CD14-positive monocyte (primary cell): ENCODE data around the gene CUEDC1. TPM values are rescaled to one million over a fixed set of nuclear protein-coding genes. Genes with fewer than 3 reads are reported as not detected.

Source experiments
- DNase-seq, 3 donors: peaks; one replicate each; pipeline ENCODE4 v3.0.0-alpha.2; 2011 to 2022
- H2AFZ ChIP-seq: 2 replicates; pipeline ENCODE4 v1.6.0; 2012; ENCODE audit warnings: mild to moderate bottlenecking, low read depth, low read length, inconsistent platforms; ENCODE audit not compliant: insufficient read depth, poor library complexity, severe bottlenecking
- H3K27ac ChIP-seq, 2 donors: 1 replicate in 1 of 2; 2 replicates in 1 of 2; pipeline ENCODE4 v1.5.1; 2012 to 2013; ENCODE audit warnings: low read length in 2 of 2, control low read depth in 1 of 2, inconsistent platforms in 1 of 2, low read depth in 1 of 2, mild to moderate bottlenecking in 1 of 2
- H3K27me3 ChIP-seq, 2 donors: one replicate each; pipeline versions ENCODE4 v1.6.0 to v1.6.1; 2011 to 2013; ENCODE audit warnings: low read length in 2 of 2; ENCODE audit not compliant: control insufficient read depth in 2 of 2, insufficient read depth in 2 of 2
- H3K36me3 ChIP-seq, 2 donors: replicated peaks in 1 of 2; 1 replicate in 1 of 2; 2 replicates in 1 of 2; pipeline versions ENCODE4 v1.5.1 to v1.6.1; 2012 to 2013; ENCODE audit warnings: low read length in 2 of 2, control low read depth in 1 of 2, inconsistent platforms in 1 of 2, mild to moderate bottlenecking in 1 of 2; ENCODE audit not compliant: insufficient read depth in 2 of 2, control insufficient read depth in 1 of 2
- H3K4me1 ChIP-seq, 2 donors: 1 replicate in 1 of 2; 2 replicates in 1 of 2; pipeline versions ENCODE4 v1.5.1 to v1.6.1; 2012 to 2013; ENCODE audit warnings: low read length in 2 of 2, control low read depth in 1 of 2, inconsistent platforms in 1 of 2, mild to moderate bottlenecking in 1 of 2, moderate library complexity in 1 of 2; ENCODE audit not compliant: insufficient read depth in 2 of 2, control insufficient read depth in 1 of 2
- H3K4me2 ChIP-seq: replicated peaks from 2 replicates; pipeline ENCODE3; 2012; ENCODE audit warnings: low read length, moderate library complexity, mild to moderate bottlenecking; ENCODE audit not compliant: poor library complexity, severe bottlenecking; ENCODE audit errors: extremely low read depth
- H3K4me3 ChIP-seq, 3 experiments: fragments of 200-600 bp in 1 of 3; sonication (generic) in 1 of 3; replicated peaks in 1 of 3; 1 replicate in 2 of 3; 2 replicates in 1 of 3; pipeline ENCODE4 v1.5.1; 2011 to 2013; ENCODE audit warnings: low read length in 3 of 3, mild to moderate bottlenecking in 3 of 3, control low read depth in 2 of 3, low read depth in 2 of 3, inconsistent platforms in 1 of 3, moderate library complexity in 1 of 3
- H3K79me2 ChIP-seq: 2 replicates; pipeline ENCODE4 v1.6.0; 2012; ENCODE audit warnings: mild to moderate bottlenecking, control low read depth, inconsistent platforms, low read length, moderate library complexity; ENCODE audit not compliant: insufficient read depth
- H3K9ac ChIP-seq: 2 replicates; pipeline ENCODE4 v1.6.0; 2017; ENCODE audit warnings: low read length, mild to moderate bottlenecking; ENCODE audit not compliant: insufficient read depth, poor library complexity, severe bottlenecking
- H3K9me3 ChIP-seq, 2 donors: replicated peaks in 1 of 2; 1 replicate in 1 of 2; 2 replicates in 1 of 2; pipeline versions ENCODE4 v1.5.1 to v1.6.1; 2012 to 2013; ENCODE audit warnings: low read length in 2 of 2, control low read depth in 1 of 2; ENCODE audit not compliant: control insufficient read depth in 1 of 2, insufficient read depth in 1 of 2
- H4K20me1 ChIP-seq: 2 replicates; pipeline ENCODE4 v1.6.0; 2012; ENCODE audit warnings: mild to moderate bottlenecking, low read length, control low read depth, moderate library complexity; ENCODE audit not compliant: insufficient read depth
- H3K27ac Mint-ChIP-seq, 7 donors: one replicate each; pipeline ENCODE4 v1.8.0; 2020; ENCODE audit warnings: mild to moderate bottlenecking in 7 of 7, mixed read lengths in 7 of 7, moderate library complexity in 6 of 7, inconsistent platforms in 2 of 7
- H3K27me3 Mint-ChIP-seq, 3 donors: one replicate each; pipeline ENCODE4 v1.8.0; 2021 to 2022; ENCODE audit warnings: low read depth in 3 of 3, mild to moderate bottlenecking in 3 of 3, mixed read lengths in 3 of 3, moderate library complexity in 3 of 3, inconsistent platforms in 1 of 3
- H3K36me3 Mint-ChIP-seq, 2 donors: one replicate each; pipeline ENCODE4 v1.8.0; 2020; ENCODE audit warnings: mixed read lengths in 2 of 2, inconsistent platforms in 1 of 2, mild to moderate bottlenecking in 1 of 2
- H3K4me1 Mint-ChIP-seq: one replicate; pipeline ENCODE4 v1.8.0; 2020; ENCODE audit warnings: mild to moderate bottlenecking, mixed read lengths
- H3K4me3 Mint-ChIP-seq, 2 donors: one replicate each; pipeline ENCODE4 v1.8.0; 2020; ENCODE audit warnings: mild to moderate bottlenecking in 2 of 2, mixed read lengths in 2 of 2, moderate library complexity in 1 of 2
- H3K9me3 Mint-ChIP-seq, 7 donors: one replicate each; pipeline ENCODE4 v1.8.0; 2020 to 2022; ENCODE audit warnings: mixed read lengths in 7 of 7, mild to moderate bottlenecking in 6 of 7, moderate library complexity in 6 of 7, inconsistent platforms in 2 of 7
- CTCF ChIP-seq: fragments of 200-600 bp; IDR thresholded peaks from one replicate; pipeline ENCODE4 v1.8.0; 2022; ENCODE audit warnings: antibody characterized with exemption, mild to moderate bottlenecking
- whole genome bisulfite sequencing: methylation state at CpG from one replicate; pipeline ENCODE4 v1.1.5; 2013; ENCODE audit warnings: missing lambda C conversion rate; ENCODE audit not compliant: insufficient coverage; 5-methylcytosine and 5-hydroxymethylcytosine counted together
- intact Hi-C, 2 donors: fragments of 100-400 bp; cut with micrococcal nuclease; formaldehyde crosslinking; loops; one replicate each; pipeline versions ENCODE4 v1.15.0 to v1.15.1; 2023
- polyA plus RNA-seq, 3 donors: library from polyadenylated mRNA; depleted of rRNA in 1 of 3; unstranded in 2 of 3; stranded (reverse) in 1 of 3; fragments of 300-500 nt in 2 of 3; fragments of >200 nt in 1 of 3; fragmentation: Illumina TruSeq in 2 of 3; gene quantifications; 1 replicate in 2 of 3; 2 replicates in 1 of 3; pipeline ENCODE4 v1.2.3, GENCODE V29; 2012 to 2021

CUEDC1 gene
- polyA plus RNA-seq, 3 donors: 4.2 to 31.0 (median 4.3) TPM

DNA sequence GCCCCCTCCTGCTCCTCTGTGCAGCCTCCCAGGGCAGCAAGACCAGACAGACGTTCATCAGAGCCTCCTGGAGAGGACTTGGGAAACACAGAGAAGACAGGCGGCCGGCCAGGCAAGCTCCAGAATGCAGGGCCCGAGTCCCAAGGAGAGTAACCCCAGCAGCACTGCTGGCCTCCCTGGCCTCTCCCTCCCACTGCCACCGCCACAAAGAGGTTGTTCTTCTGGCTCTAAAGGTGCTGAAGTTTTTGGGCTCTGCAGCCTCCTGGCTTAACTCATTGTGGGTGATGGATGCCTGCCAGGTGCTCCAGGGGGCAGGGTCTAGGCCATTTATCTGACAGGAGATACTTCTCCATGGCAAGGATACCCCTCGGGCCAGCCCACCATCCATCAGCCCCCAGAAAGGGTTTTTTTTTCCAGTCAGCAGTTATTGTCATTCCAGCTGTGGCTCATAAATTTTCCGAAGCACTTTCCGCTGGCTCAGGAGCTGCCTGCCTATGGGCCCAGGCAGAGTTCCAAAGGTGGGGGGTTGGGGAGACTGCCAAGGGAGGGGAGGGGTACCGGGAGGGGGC lies 73.3 kb downstream of the CUEDC1 start:
- no peak for TF ChIP-seq CTCF
- 79% methylated on average over 6 of the region's 9 CpGs for WGBS
- no peak overlapping the region for H3K27ac Mint-ChIP-seq

DNA sequence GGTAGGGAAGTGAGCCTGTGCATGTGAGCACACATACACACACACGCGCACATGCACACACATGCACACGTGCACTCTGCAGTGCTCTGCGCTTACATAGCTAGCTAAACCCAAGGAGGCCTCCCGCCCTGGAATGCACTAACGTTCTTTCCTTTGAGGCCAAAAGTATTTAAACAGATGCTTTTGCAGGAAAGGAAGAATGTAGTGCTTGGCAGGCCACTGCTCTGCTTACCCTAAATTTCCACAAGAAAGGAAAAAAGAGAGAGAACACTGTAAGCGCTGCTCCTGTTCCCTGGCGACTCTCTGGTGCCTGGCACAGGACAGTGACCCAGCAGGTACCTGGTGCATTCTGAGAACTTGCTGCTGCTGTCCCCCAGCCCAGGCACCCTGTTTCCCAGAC lies 74.1 kb downstream of the CUEDC1 start:
- H3K36me3 ChIP-seq: peaks cover 12 to 50% of the 10 kb centered on the region in 2 donors
- H3K79me2 ChIP-seq: no peaks in the 10 kb centered on the region
- H3K27me3 ChIP-seq: no peaks in the 10 kb centered on the region
- 90% methylated on average over 4 of the region's 8 CpGs for WGBS
- peaks cover 0 to 14% of the 10 kb centered on the region in 2 donors for H3K4me1 ChIP-seq
- Mint-ChIP-seq H3K4me3 (no peak overlapping the region), H3K36me3 (peaks cover 48 to 79% of the 10 kb centered on the region in 2 donors), H3K27ac (no peak overlapping the region), H3K27me3 (peaks cover 0 to 5% (median 2%) of the 10 kb centered on the region in 3 donors), H3K4me1 (peaks cover 16% of the 10 kb centered on the region), H3K9me3 (peaks cover 0 to 2% (median 0%) of the 10 kb centered on the region in 7 donors)
- no peak overlapping the region for H2AFZ ChIP-seq
- H4K20me1 ChIP-seq: no peaks in the 10 kb centered on the region
- no peak overlapping the region for H3K4me3 ChIP-seq
- H3K27ac ChIP-seq: no peak overlapping the region
- intact Hi-C loops: no loop called here
- no peak overlapping the region for H3K9ac ChIP-seq
- H3K4me2 ChIP-seq: no peak overlapping the region
- no peak for TF ChIP-seq CTCF
- no peak for DNase-seq
- H3K9me3 ChIP-seq: no peaks in the 10 kb centered on the region

More for the DNA sequence above, 73.3 kb downstream of the CUEDC1 start:
- intact Hi-C loops: no loop called here
- H3K4me3 ChIP-seq: no peak overlapping the region
- no peaks in the 10 kb centered on the region for H3K79me2 ChIP-seq
- H3K4me1 ChIP-seq: peaks cover 0 to 14% of the 10 kb centered on the region in 2 donors
- peaks cover 8 to 43% of the 10 kb centered on the region in 2 donors for H3K36me3 ChIP-seq
- H3K9ac ChIP-seq: no peak overlapping the region
- no peak overlapping the region for H3K4me3 Mint-ChIP-seq
- H3K27me3 ChIP-seq: no peaks in the 10 kb centered on the region
- H3K27me3 Mint-ChIP-seq: peaks cover 0 to 4% (median 2%) of the 10 kb centered on the region in 3 donors
- no peaks in the 10 kb centered on the region for H3K9me3 ChIP-seq
- no peak for DNase-seq
- no peak overlapping the region for H3K4me2 ChIP-seq
- no peak overlapping the region for H3K27ac ChIP-seq
- peaks cover 16% of the 10 kb centered on the region for H3K4me1 Mint-ChIP-seq
- H2AFZ ChIP-seq: no peak overlapping the region
- H3K36me3 Mint-ChIP-seq: peaks cover 40 to 72% of the 10 kb centered on the region in 2 donors
- no peaks in the 10 kb centered on the region for H4K20me1 ChIP-seq
- H3K9me3 Mint-ChIP-seq: peaks cover 0 to 2% (median 0%) of the 10 kb centered on the region in 7 donors
